SU-DHL-6 (cell line): Measurements from ENCODE around the gene DFFB.

Experiments used
- H2AFZ ChIP-seq: fragments of 200-600 bp; sonication (generic); 2 replicates; pipeline ENCODE4 v1.6.1; 2014; ENCODE audit warnings: low read depth, mild to moderate bottlenecking, moderate library complexity, mixed read lengths, antibody characterized with exemption, low read length; ENCODE audit not compliant: severe bottlenecking
- H3F3A ChIP-seq: fragments of 200-600 bp; shearing (Covaris generic); 2 replicates; pipeline ENCODE4 v1.6.0; 2016; ENCODE audit warnings: antibody characterized with exemption, mild to moderate bottlenecking; ENCODE audit not compliant: insufficient read depth
- H3K27ac ChIP-seq: fragments of 200-600 bp; sonication (generic); 2 replicates; pipeline ENCODE4 v1.5.1; 2016; ENCODE audit warnings: low read depth, mild to moderate bottlenecking, low read length, moderate library complexity, mixed read lengths
- H3K27me3 ChIP-seq: fragments of 200-600 bp; sonication (generic), shearing (Covaris generic); 2 replicates; pipeline ENCODE4 v1.6.0; 2014; ENCODE audit warnings: mild to moderate bottlenecking, low read length
- H3K36me3 ChIP-seq: fragments of 200-600 bp; sonication (generic); 2 replicates; pipeline ENCODE4 v1.6.1; 2014; ENCODE audit warnings: mild to moderate bottlenecking, low read length, mixed read lengths
- H3K4me2 ChIP-seq: fragments of 300-600, 200-600 bp; shearing (Covaris generic), sonication (generic); 2 replicates; pipeline ENCODE4 v1.6.0; 2014; ENCODE audit warnings: low read length, low read depth, mild to moderate bottlenecking; ENCODE audit not compliant: poor library complexity, severe bottlenecking
- H3K4me3 ChIP-seq: fragments of 200-600 bp; sonication (generic); 2 replicates; pipeline ENCODE4 v1.5.1; 2014; ENCODE audit warnings: antibody characterized with exemption, low read length, mild to moderate bottlenecking, mixed read lengths; ENCODE audit not compliant: insufficient read depth, poor library complexity, severe bottlenecking
- H3K79me2 ChIP-seq: fragments of 200-600 bp; sonication (generic); 2 replicates; pipeline ENCODE4 v1.6.1; 2014; ENCODE audit warnings: mild to moderate bottlenecking, low read length, moderate library complexity; ENCODE audit not compliant: insufficient read depth
- H3K9ac ChIP-seq: fragments of 200-600 bp; sonication (generic); 2 replicates; pipeline ENCODE4 v1.7.0; 2014; ENCODE audit warnings: mild to moderate bottlenecking, low read length
- H3K9me2 ChIP-seq: fragments of 200-600 bp; sonication (generic); replicated peaks from 2 replicates; pipeline ENCODE4 v1.6.1; 2014; ENCODE audit warnings: low read length; ENCODE audit not compliant: insufficient read depth
- H3K9me3 ChIP-seq: fragments of 200-600 bp; sonication (generic); 2 replicates; pipeline ENCODE4 v1.6.1; 2014; ENCODE audit warnings: low read length, mixed read lengths; ENCODE audit not compliant: insufficient read depth
- H4K20me1 ChIP-seq: fragments of 200-600 bp; sonication (generic); 2 replicates; pipeline ENCODE4 v1.6.1; 2014; ENCODE audit warnings: low read depth, mild to moderate bottlenecking, antibody characterized with exemption, low read length, moderate library complexity, mixed read lengths
- CTCF ChIP-seq: fragments of 200-600 bp; sonication (generic); IDR thresholded peaks from one replicate; pipeline ENCODE4 v1.5.1; 2017; ENCODE audit warnings: antibody characterized with exemption, mild to moderate bottlenecking, low read length, moderate library complexity; ENCODE audit not compliant: insufficient read depth, poor library complexity, severe bottlenecking
- EZH2phosphoT487 ChIP-seq: fragments of 200-600 bp; sonication (generic), shearing (Covaris generic); conservative IDR thresholded peaks from 2 replicates; pipeline ENCODE4 v1.6.1; 2018; ENCODE audit warnings: mild to moderate bottlenecking, antibody characterized with exemption, low read length, moderate library complexity, mixed read lengths

DFFB gene

GRCh38 chr1:3837685-3838084 is 19.6 kb upstream of the DFFB start:
- 0 out of 2 replicates have a peak, but pooled peaks cover 3% of the 10 kb centered on the region for H3K36me3 ChIP-seq

GRCh38 chr1:3838788-3839187 is 18.5 kb upstream of the DFFB start:
- H3K4me3 ChIP-seq = no peak overlapping the region
- H3K79me2 ChIP-seq = no peaks in the 10 kb centered on the region
- H3K4me2 ChIP-seq = no peak overlapping the region
- 0 out of 2 replicates have a peak, but pooled peaks cover 3% of the 10 kb centered on the region for H3K36me3 ChIP-seq
- no peaks in the 10 kb centered on the region for H3K9me3 ChIP-seq
- no peaks in the 10 kb centered on the region for H3F3A ChIP-seq
- no peak overlapping the region for H2AFZ ChIP-seq
- H3K27me3 ChIP-seq = no peaks in the 10 kb centered on the region
- no peaks in the 10 kb centered on the region for H3K9me2 ChIP-seq
- no peaks in the 10 kb centered on the region for H4K20me1 ChIP-seq
- no peak overlapping the region for H3K27ac ChIP-seq
- H3K9ac ChIP-seq = no peak overlapping the region
- TF ChIP-seq CTCF = no peak
- no peak for TF ChIP-seq EZH2phosphoT487

More at GRCh38 chr1:3837685-3838084, 19.6 kb upstream of the DFFB start:
- no peak for TF ChIP-seq EZH2phosphoT487
- no peak for TF ChIP-seq CTCF
- H3K27me3 ChIP-seq = no peaks in the 10 kb centered on the region
- H3K4me2 ChIP-seq = no peak overlapping the region
- H3K27ac ChIP-seq = no peak overlapping the region
- H3K4me3 ChIP-seq = no peak overlapping the region
- no peak overlapping the region for H3K9ac ChIP-seq
- H4K20me1 ChIP-seq = no peaks in the 10 kb centered on the region
- no peaks in the 10 kb centered on the region for H3K9me3 ChIP-seq
- H2AFZ ChIP-seq = no peak overlapping the region
- no peaks in the 10 kb centered on the region for H3K9me2 ChIP-seq
- no peaks in the 10 kb centered on the region for H3F3A ChIP-seq
- no peaks in the 10 kb centered on the region for H3K79me2 ChIP-seq

GRCh38 chr1:3841491-3841890 is 15.8 kb upstream of the DFFB start:
- no peaks in the 10 kb centered on the region for H3K79me2 ChIP-seq
- no peak overlapping the region for H3K9ac ChIP-seq
- no peak overlapping the region for H3K27ac ChIP-seq
- H3K27me3 ChIP-seq = no peaks in the 10 kb centered on the region
- no peaks in the 10 kb centered on the region for H3F3A ChIP-seq
- 0 out of 2 replicates have a peak, but pooled peaks cover 3% of the 10 kb centered on the region for H3K36me3 ChIP-seq
- H3K9me2 ChIP-seq = no peaks in the 10 kb centered on the region
- no peak overlapping the region for H3K4me2 ChIP-seq
- no peaks in the 10 kb centered on the region for H3K9me3 ChIP-seq
- H2AFZ ChIP-seq = no peak overlapping the region
- TF ChIP-seq EZH2phosphoT487 (no peak), CTCF (no peak)
- no peaks in the 10 kb centered on the region for H4K20me1 ChIP-seq
- H3K4me3 ChIP-seq = no peak overlapping the region
